ENCODE measurements around the gene UBAP2L. TPM values are rescaled to one million over a fixed set of nuclear protein-coding genes. Genes with fewer than 3 reads are reported as not detected.

The UBAP2L gene

Small RNAs within 50 kb of the gene (small RNA-seq; reads per million reads assigned to genes)
- 12.6 reads per million, percentile 66 among the genes with 10 or more reads in this experiment for gene MIR190B (ENCODE audit: insufficient read depth)
- not detected for gene RF00273 (ENCODE audit: insufficient read depth)
- not detected for gene RNU6-121P (ENCODE audit: insufficient read depth)
- gene RNU6-239P (ENCODE audit: insufficient read depth) = not detected
- gene SNORA58B (ENCODE audit: insufficient read depth) = not detected

All from neuronal stem cell (in vitro differentiated cells).